WTC11 (cell line): ENCODE data around the gene CELF2. TPM values are rescaled to one million over a fixed set of nuclear protein-coding genes. Genes with fewer than 3 reads are reported as not detected.

Experiments
- ATAC-seq: fragments of 200-7000 bp; cut with Tn5 transposase; 2 replicates; pipeline ENCODE4 v1.10.0; 2021; ENCODE audit warnings: mild to moderate bottlenecking, moderate library complexity
- CTCF ChIA-PET: fragments of 300-600 bp; sonication (Branson Sonifier 250); formaldehyde crosslinking; loops from one replicate; lab custom pipeline; 2021; ENCODE audit warnings: antibody characterized with exemption; lab: Charles Lee
- POLR2A ChIA-PET: fragments of 350-600 bp; sonication (Branson Sonifier 250); formaldehyde crosslinking; loops from one replicate; lab custom pipeline; 2021; ENCODE audit warnings: antibody characterized with exemption; lab: Charles Lee
- DNase-seq: peaks from one replicate; pipeline ENCODE4 v3.0.0; 2021; ENCODE audit warnings: low spot score
- H3K27ac Mint-ChIP-seq: 2 replicates; pipeline ENCODE4 v1.8.0; 2021; ENCODE audit warnings: mixed read lengths
- H3K27me3 Mint-ChIP-seq: 2 replicates; pipeline ENCODE4 v1.8.0; 2021; ENCODE audit warnings: low read depth, mild to moderate bottlenecking, moderate library complexity, mixed read lengths
- H3K36me3 Mint-ChIP-seq: 2 replicates; pipeline ENCODE4 v1.8.0; 2021; ENCODE audit warnings: mixed read lengths
- H3K4me1 Mint-ChIP-seq: 2 replicates; pipeline ENCODE4 v1.8.0; 2022; ENCODE audit warnings: mixed read lengths
- H3K4me3 Mint-ChIP-seq: 2 replicates; pipeline ENCODE4 v1.8.0; 2021; ENCODE audit warnings: mild to moderate bottlenecking, moderate library complexity, mixed read lengths
- H3K9me3 Mint-ChIP-seq: 2 replicates; pipeline ENCODE4 v1.8.0; 2021; ENCODE audit warnings: mixed read lengths
- CREB1 ChIP-seq: sonication (generic); formaldehyde crosslinking; IDR thresholded peaks from 2 replicates; pipeline ENCODE4 v1.8.0; 2023; ENCODE audit warnings: mild to moderate bottlenecking, missing genetic modification reagents
- ELF4 ChIP-seq: sonication (generic); formaldehyde crosslinking; IDR thresholded peaks from 2 replicates; pipeline ENCODE4 v1.8.1; 2022; ENCODE audit warnings: low read depth, mild to moderate bottlenecking, moderate library complexity, missing genetic modification reagents
- ESRRA ChIP-seq: sonication (generic); formaldehyde crosslinking; IDR thresholded peaks from 2 replicates; pipeline ENCODE4 v1.8.1; 2022; ENCODE audit warnings: mild to moderate bottlenecking, missing genetic modification reagents, borderline replicate concordance
- ETV6 ChIP-seq: sonication (generic); formaldehyde crosslinking; IDR thresholded peaks from 2 replicates; pipeline ENCODE4 v1.8.1; 2022; ENCODE audit warnings: mild to moderate bottlenecking, missing genetic modification reagents
- FOXJ3 ChIP-seq: sonication (generic); formaldehyde crosslinking; IDR thresholded peaks from 2 replicates; pipeline ENCODE4 v1.9.0; 2021; ENCODE audit warnings: missing genetic modification reagents, mild to moderate bottlenecking, borderline replicate concordance
- GRHL2 ChIP-seq: fragments of 250-450 bp; sonication (Bioruptor Pico); IDR thresholded peaks from 2 replicates; pipeline ENCODE4 v1.8.0; 2022; ENCODE audit warnings: mild to moderate bottlenecking, moderate library complexity; ENCODE audit not compliant: insufficient replicate concordance, severe bottlenecking
- JAZF1 ChIP-seq: fragments of 250-450 bp; sonication (Bioruptor Pico); IDR thresholded peaks from 2 replicates; pipeline ENCODE4 v1.9.0; 2021; ENCODE audit warnings: moderate library complexity, mild to moderate bottlenecking, inconsistent platforms
- KAT7 ChIP-seq: sonication (generic); formaldehyde crosslinking; IDR thresholded peaks from 2 replicates; pipeline ENCODE4 v1.8.1; 2023; ENCODE audit warnings: missing genetic modification reagents, mild to moderate bottlenecking, borderline replicate concordance
- NFATC4 ChIP-seq: fragments of 250-450 bp; sonication (Bioruptor Pico); IDR thresholded peaks from 2 replicates; pipeline ENCODE4 v1.9.0; 2021; ENCODE audit warnings: mild to moderate bottlenecking
- SMAD4 ChIP-seq: sonication (generic); formaldehyde crosslinking; IDR thresholded peaks from 2 replicates; pipeline ENCODE4 v1.8.0; 2022; ENCODE audit warnings: mild to moderate bottlenecking, missing genetic modification reagents
- TEAD4 ChIP-seq: sonication (generic); formaldehyde crosslinking; IDR thresholded peaks from 2 replicates; pipeline ENCODE4 v1.8.0; 2022; ENCODE audit warnings: mild to moderate bottlenecking, missing genetic modification reagents
- ZBTB21 ChIP-seq: sonication (generic); formaldehyde crosslinking; IDR thresholded peaks from 2 replicates; pipeline ENCODE4 v1.8.1; 2023; ENCODE audit warnings: mild to moderate bottlenecking, missing genetic modification reagents, borderline replicate concordance
- ZNF121 ChIP-seq: sonication (generic); formaldehyde crosslinking; IDR thresholded peaks from 2 replicates; pipeline ENCODE4 v1.8.0; 2023; ENCODE audit warnings: missing genetic modification reagents
- ZNF138 ChIP-seq: sonication (generic); formaldehyde crosslinking; conservative IDR thresholded peaks from 2 replicates; pipeline ENCODE4 v1.8.1; 2022; ENCODE audit warnings: mild to moderate bottlenecking, moderate library complexity, missing genetic modification reagents
- ZNF396 ChIP-seq: fragments of 250-450 bp; sonication (Bioruptor Pico); IDR thresholded peaks from 2 replicates; pipeline ENCODE4 v1.8.0; 2021; ENCODE audit warnings: mild to moderate bottlenecking, moderate library complexity, borderline replicate concordance
- ZNF416 ChIP-seq: fragments of 250-450 bp; sonication (Bioruptor Pico); IDR thresholded peaks from 2 replicates; pipeline ENCODE4 v1.9.0; 2021; ENCODE audit warnings: mild to moderate bottlenecking, inconsistent platforms
- total RNA-seq: library from RNA; stranded (reverse); gene quantifications from 3 replicates; pipeline ENCODE4 v1.2.3, GENCODE V29; 2021
- TF ChIP-seq, protein P1 (sequence below): sonication (generic); formaldehyde crosslinking; IDR thresholded peaks from 2 replicates; pipeline ENCODE4 v1.8.0; 2022; ENCODE audit warnings: mild to moderate bottlenecking, missing genetic modification reagents
- TF ChIP-seq, protein P2 (sequence below): sonication (generic); formaldehyde crosslinking; IDR thresholded peaks from 2 replicates; pipeline ENCODE4 v1.8.1; 2023; ENCODE audit warnings: mild to moderate bottlenecking, missing genetic modification reagents
- TF ChIP-seq, protein P3 (sequence below): fragments of 250-450 bp; sonication (Bioruptor Pico); IDR thresholded peaks from 2 replicates; pipeline ENCODE4 v1.8.0; 2021; ENCODE audit warnings: mild to moderate bottlenecking
- TF ChIP-seq, protein P4 (sequence below): sonication (generic); formaldehyde crosslinking; IDR thresholded peaks from 2 replicates; pipeline ENCODE4 v1.8.1; 2023; ENCODE audit warnings: mild to moderate bottlenecking, missing genetic modification reagents, borderline replicate concordance
- TF ChIP-seq, protein P5 (sequence below): sonication (generic); formaldehyde crosslinking; IDR thresholded peaks from 2 replicates; pipeline ENCODE4 v1.8.1; 2023; ENCODE audit warnings: mild to moderate bottlenecking, missing genetic modification reagents, moderate library complexity
- TF ChIP-seq, protein P6 (sequence below): fragments of 200-600 bp; IDR thresholded peaks from 2 replicates; pipeline ENCODE4 v1.8.0; 2022; ENCODE audit warnings: antibody characterized with exemption
- TF ChIP-seq, protein P7 (sequence below): sonication (generic); formaldehyde crosslinking; conservative IDR thresholded peaks from 2 replicates; pipeline ENCODE4 v1.8.1; 2023; ENCODE audit warnings: mild to moderate bottlenecking, low read depth, missing genetic modification reagents, moderate library complexity

Gene CELF2
- total RNA-seq, 1 experiment from 2014 or later: 24.6 TPM

DNA sequence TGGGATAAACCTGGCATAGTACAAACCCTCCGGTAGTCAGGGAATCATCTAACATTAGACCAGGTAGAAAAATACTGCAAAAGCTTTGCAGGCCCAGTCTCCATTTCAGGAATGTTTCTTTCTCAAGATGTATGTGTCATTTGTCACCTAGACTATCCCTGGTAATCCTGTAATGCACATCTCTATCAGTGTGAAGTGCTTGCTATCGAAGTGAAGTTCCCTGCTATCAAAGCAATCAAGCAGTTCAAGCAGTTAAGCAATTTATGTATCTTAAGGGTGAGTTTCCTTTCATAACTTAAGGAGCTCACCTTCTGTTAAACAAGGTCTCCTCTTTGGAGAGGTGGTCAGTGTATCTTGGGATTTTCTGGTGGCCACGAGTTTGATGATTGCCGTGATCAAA lies 47.2 kb downstream of the CELF2 start:
- no peak overlapping the region for H3K27ac Mint-ChIP-seq
- H3K4me3 Mint-ChIP-seq: no peak overlapping the region
- H3K4me1 Mint-ChIP-seq: peaks cover 13% of the 10 kb centered on the region
- H3K36me3 Mint-ChIP-seq: peaks cover 18% of the 10 kb centered on the region
- no peaks in the 10 kb centered on the region for H3K27me3 Mint-ChIP-seq
- CTCF ChIA-PET: interaction anchor here (1.0 to 1.3 kb wide), 2 partner anchors 29 to 31 kb away, joined by 3 read pairs; no protein-coding TSS in a partner anchor
- no peak for DNase-seq
- TF ChIP-seq SMAD4 (no peak), TEAD4 (CRISPR knock-in tag) (no peak), ELF4 (CRISPR knock-in tag) (no peak), ZNF416 (no peak), CREB1 (CRISPR knock-in tag) (no peak), ZBTB21 (CRISPR knock-in tag) (no peak), JAZF1 (no peak), GRHL2 (CRISPR knock-in tag) (no peak), FOXJ3 (CRISPR knock-in tag) (no peak), ESRRA (CRISPR knock-in tag) (no peak), KAT7 (no peak)
- TF ChIP-seq, protein P1, sequence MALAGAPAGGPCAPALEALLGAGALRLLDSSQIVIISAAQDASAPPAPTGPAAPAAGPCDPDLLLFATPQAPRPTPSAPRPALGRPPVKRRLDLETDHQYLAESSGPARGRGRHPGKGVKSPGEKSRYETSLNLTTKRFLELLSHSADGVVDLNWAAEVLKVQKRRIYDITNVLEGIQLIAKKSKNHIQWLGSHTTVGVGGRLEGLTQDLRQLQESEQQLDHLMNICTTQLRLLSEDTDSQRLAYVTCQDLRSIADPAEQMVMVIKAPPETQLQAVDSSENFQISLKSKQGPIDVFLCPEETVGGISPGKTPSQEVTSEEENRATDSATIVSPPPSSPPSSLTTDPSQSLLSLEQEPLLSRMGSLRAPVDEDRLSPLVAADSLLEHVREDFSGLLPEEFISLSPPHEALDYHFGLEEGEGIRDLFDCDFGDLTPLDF (CRISPR knock-in tag): no peak
- TF ChIP-seq, protein P2, sequence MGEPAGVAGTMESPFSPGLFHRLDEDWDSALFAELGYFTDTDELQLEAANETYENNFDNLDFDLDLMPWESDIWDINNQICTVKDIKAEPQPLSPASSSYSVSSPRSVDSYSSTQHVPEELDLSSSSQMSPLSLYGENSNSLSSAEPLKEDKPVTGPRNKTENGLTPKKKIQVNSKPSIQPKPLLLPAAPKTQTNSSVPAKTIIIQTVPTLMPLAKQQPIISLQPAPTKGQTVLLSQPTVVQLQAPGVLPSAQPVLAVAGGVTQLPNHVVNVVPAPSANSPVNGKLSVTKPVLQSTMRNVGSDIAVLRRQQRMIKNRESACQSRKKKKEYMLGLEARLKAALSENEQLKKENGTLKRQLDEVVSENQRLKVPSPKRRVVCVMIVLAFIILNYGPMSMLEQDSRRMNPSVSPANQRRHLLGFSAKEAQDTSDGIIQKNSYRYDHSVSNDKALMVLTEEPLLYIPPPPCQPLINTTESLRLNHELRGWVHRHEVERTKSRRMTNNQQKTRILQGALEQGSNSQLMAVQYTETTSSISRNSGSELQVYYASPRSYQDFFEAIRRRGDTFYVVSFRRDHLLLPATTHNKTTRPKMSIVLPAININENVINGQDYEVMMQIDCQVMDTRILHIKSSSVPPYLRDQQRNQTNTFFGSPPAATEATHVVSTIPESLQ (CRISPR knock-in tag): no peak
- TF ChIP-seq, protein P3, sequence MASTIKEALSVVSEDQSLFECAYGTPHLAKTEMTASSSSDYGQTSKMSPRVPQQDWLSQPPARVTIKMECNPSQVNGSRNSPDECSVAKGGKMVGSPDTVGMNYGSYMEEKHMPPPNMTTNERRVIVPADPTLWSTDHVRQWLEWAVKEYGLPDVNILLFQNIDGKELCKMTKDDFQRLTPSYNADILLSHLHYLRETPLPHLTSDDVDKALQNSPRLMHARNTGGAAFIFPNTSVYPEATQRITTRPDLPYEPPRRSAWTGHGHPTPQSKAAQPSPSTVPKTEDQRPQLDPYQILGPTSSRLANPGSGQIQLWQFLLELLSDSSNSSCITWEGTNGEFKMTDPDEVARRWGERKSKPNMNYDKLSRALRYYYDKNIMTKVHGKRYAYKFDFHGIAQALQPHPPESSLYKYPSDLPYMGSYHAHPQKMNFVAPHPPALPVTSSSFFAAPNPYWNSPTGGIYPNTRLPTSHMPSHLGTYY (CRISPR knock-in tag): no peak
- TF ChIP-seq, protein P4, sequence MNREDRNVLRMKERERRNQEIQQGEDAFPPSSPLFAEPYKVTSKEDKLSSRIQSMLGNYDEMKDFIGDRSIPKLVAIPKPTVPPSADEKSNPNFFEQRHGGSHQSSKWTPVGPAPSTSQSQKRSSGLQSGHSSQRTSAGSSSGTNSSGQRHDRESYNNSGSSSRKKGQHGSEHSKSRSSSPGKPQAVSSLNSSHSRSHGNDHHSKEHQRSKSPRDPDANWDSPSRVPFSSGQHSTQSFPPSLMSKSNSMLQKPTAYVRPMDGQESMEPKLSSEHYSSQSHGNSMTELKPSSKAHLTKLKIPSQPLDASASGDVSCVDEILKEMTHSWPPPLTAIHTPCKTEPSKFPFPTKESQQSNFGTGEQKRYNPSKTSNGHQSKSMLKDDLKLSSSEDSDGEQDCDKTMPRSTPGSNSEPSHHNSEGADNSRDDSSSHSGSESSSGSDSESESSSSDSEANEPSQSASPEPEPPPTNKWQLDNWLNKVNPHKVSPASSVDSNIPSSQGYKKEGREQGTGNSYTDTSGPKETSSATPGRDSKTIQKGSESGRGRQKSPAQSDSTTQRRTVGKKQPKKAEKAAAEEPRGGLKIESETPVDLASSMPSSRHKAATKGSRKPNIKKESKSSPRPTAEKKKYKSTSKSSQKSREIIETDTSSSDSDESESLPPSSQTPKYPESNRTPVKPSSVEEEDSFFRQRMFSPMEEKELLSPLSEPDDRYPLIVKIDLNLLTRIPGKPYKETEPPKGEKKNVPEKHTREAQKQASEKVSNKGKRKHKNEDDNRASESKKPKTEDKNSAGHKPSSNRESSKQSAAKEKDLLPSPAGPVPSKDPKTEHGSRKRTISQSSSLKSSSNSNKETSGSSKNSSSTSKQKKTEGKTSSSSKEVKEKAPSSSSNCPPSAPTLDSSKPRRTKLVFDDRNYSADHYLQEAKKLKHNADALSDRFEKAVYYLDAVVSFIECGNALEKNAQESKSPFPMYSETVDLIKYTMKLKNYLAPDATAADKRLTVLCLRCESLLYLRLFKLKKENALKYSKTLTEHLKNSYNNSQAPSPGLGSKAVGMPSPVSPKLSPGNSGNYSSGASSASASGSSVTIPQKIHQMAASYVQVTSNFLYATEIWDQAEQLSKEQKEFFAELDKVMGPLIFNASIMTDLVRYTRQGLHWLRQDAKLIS (CRISPR knock-in tag): no peak
- TF ChIP-seq, protein P5, sequence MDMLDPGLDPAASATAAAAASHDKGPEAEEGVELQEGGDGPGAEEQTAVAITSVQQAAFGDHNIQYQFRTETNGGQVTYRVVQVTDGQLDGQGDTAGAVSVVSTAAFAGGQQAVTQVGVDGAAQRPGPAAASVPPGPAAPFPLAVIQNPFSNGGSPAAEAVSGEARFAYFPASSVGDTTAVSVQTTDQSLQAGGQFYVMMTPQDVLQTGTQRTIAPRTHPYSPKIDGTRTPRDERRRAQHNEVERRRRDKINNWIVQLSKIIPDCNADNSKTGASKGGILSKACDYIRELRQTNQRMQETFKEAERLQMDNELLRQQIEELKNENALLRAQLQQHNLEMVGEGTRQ: no peak
- TF ChIP-seq, all 79 proteins: peak for 0
- peaks cover 18% of the 10 kb centered on the region for H3K9me3 Mint-ChIP-seq
- POLR2A ChIA-PET: no interaction called here
- ATAC-seq: no peak

DNA sequence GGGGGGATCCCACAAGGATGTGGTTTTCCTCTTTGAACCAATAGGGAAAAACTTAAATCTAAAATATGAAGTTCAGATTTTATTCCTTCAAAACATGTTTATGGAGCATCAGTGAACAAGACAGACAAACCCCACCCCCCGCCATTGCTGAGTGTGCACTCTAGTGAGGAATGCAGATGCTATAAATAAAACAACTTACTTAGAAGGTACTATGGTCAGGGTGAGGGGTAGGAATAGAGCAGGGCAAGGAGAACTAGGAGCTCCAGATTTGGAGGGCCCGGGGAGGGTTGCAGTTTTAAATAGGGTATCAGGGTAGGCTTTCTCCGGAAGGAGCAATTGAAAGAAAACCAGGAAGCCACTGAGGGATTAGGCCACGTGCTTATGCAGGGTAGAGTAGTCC lies 47.9 kb downstream of the CELF2 start:
- no peak for DNase-seq
- peaks cover 15% of the 10 kb centered on the region for H3K4me1 Mint-ChIP-seq
- CTCF ChIA-PET: interaction anchor here (0.5 to 1.3 kb wide), 4 partner anchors 14 to 48 kb away, joined by 3 read pairs; partner anchors contain the start of gene CELF2
- H3K36me3 Mint-ChIP-seq: peaks cover 18% of the 10 kb centered on the region
- H3K27ac Mint-ChIP-seq: no peak overlapping the region
- POLR2A ChIA-PET: interaction anchor here (1.0 kb wide), 1 partner anchor 10 kb away, joined by 3 read pairs; no protein-coding TSS in a partner anchor
- H3K4me3 Mint-ChIP-seq: no peak overlapping the region
- H3K9me3 Mint-ChIP-seq: peaks cover 18% of the 10 kb centered on the region
- H3K27me3 Mint-ChIP-seq: no peaks in the 10 kb centered on the region
- ATAC-seq: no peak
- TF ChIP-seq, protein P6, sequence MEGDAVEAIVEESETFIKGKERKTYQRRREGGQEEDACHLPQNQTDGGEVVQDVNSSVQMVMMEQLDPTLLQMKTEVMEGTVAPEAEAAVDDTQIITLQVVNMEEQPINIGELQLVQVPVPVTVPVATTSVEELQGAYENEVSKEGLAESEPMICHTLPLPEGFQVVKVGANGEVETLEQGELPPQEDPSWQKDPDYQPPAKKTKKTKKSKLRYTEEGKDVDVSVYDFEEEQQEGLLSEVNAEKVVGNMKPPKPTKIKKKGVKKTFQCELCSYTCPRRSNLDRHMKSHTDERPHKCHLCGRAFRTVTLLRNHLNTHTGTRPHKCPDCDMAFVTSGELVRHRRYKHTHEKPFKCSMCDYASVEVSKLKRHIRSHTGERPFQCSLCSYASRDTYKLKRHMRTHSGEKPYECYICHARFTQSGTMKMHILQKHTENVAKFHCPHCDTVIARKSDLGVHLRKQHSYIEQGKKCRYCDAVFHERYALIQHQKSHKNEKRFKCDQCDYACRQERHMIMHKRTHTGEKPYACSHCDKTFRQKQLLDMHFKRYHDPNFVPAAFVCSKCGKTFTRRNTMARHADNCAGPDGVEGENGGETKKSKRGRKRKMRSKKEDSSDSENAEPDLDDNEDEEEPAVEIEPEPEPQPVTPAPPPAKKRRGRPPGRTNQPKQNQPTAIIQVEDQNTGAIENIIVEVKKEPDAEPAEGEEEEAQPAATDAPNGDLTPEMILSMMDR: no peak
- no peak for TF ChIP-seq ETV6 (CRISPR knock-in tag)
- TF ChIP-seq NFATC4 (CRISPR knock-in tag): no peak
- no peak for TF ChIP-seq ZNF138 (CRISPR knock-in tag)
- TF ChIP-seq, protein P7, sequence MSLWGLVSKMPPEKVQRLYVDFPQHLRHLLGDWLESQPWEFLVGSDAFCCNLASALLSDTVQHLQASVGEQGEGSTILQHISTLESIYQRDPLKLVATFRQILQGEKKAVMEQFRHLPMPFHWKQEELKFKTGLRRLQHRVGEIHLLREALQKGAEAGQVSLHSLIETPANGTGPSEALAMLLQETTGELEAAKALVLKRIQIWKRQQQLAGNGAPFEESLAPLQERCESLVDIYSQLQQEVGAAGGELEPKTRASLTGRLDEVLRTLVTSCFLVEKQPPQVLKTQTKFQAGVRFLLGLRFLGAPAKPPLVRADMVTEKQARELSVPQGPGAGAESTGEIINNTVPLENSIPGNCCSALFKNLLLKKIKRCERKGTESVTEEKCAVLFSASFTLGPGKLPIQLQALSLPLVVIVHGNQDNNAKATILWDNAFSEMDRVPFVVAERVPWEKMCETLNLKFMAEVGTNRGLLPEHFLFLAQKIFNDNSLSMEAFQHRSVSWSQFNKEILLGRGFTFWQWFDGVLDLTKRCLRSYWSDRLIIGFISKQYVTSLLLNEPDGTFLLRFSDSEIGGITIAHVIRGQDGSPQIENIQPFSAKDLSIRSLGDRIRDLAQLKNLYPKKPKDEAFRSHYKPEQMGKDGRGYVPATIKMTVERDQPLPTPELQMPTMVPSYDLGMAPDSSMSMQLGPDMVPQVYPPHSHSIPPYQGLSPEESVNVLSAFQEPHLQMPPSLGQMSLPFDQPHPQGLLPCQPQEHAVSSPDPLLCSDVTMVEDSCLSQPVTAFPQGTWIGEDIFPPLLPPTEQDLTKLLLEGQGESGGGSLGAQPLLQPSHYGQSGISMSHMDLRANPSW (CRISPR knock-in tag): no peak
- no peak for TF ChIP-seq ZNF121
- TF ChIP-seq ZNF396 (CRISPR knock-in tag): no peak
- TF ChIP-seq KAT7: no peak
